Fibroblast of mammary gland (primary cell): ENCODE data around the gene KRT5.

Experiments used
- DNase-seq: peaks from one replicate; pipeline ENCODE4 v3.0.0-alpha.2; 2010; ENCODE audit warnings: low read depth
- H3K4me3 ChIP-seq: 2 replicates; pipeline ENCODE4 v1.5.1; 2011; ENCODE audit warnings: low read depth, mild to moderate bottlenecking, low read length, moderate library complexity; ENCODE audit not compliant: control insufficient read depth
- CTCF ChIP-seq: conservative IDR thresholded peaks from 2 replicates; pipeline ENCODE4 v1.5.1; 2011; ENCODE audit warnings: low read depth, low read length, inconsistent platforms; ENCODE audit not compliant: control insufficient read depth, insufficient read depth

The KRT5 gene

DNA sequence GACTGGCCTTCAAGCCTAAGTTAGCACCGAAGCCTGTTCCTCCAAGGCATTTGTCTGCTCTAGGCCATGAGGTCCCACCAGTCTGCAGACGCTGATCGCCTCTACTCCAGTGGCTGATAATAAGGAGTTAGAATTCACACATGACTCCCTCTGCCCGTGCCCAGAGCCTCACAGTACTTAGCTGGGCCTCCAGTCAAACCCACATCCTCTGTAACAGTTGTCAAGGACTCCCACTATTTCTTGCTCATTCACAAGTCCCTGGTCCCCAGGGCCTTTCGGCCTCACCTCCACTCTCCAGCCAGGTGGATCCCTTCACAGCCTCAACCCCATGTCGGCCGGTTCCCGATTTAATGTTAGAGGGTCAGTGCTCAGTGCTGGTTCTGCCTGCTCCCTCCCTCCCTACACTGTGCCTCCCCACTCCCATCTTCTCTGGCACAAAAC is 6.3 kb upstream of the KRT5 start:
- H3K4me3 ChIP-seq: no peak overlapping the region
- TF ChIP-seq CTCF: no peak
- no peak for DNase-seq

DNA sequence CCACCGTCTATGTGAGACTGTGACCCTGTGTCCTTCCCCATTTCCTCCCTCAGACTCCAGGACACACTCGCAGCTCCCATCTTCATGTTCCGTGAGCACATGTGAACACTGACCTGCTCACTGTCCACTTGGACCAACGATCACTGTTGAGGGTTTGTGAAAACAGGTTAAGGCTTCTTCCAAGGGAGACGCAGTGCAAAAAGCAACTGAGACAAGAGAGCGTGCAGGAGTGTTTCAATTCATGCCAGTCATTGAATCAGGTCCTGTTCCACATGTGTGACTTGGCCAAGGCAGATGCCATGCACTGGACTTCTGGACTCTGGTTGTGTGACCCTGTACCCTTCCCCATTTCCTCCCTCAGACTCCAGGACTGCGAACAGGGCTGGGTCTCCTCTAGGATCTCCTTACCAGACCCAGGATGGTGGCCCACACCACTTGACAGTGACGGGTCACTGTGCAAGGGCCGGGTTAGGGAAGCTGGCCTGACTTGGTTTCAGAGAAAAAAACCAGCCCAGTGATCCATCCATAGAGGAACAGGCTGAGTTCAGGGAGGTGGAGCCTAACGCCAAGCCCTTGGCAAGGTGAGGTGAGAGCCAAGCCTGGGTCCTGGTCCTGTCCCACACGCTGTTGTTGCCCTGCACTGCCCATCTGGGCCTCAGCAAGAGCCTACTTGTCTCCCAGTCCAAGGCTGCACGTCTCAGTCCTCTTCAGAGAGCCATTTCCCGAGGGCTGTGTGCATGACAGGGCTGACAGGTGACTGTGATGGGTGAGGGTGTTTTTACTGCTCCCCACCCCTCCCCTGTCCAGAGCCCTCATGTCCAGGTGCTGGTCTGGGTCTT is 5.7 kb upstream of the KRT5 start:
- H3K4me3 ChIP-seq: no peak overlapping the region
- DNase-seq: no peak
- TF ChIP-seq CTCF: no peak

DNA sequence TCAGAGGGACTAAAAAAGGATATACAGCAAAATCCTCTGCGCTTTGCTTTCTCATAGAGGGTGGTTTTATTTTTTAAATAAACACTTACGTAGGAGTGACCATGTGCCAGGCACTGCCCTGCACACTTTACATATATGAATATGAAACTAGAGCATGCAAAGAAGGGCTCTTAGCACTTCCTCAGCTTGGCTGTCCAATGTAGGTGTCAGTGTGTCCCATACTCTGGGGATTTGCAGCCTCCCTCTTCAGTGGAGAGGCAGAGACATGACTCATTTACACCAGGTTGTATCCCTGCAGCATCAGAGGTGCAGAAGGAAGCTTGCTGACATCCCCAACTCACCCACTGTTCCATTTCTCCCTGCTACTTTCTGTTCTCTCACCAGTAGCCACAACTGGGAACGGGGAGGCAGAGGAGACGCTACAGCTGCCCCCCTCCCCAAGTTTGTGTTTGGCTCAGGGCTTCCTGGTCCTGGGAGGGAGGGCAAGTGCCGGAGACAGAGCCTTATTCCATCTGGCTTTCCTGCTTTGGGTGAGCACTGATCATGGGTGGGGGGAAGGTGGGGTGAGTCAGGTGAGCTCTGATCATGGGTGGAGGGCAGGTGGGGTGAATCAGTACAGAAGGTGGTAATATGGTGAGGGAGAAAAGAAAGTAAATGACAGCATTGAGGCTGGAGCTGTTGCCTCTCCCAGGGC is 4.9 kb upstream of the KRT5 start:
- no peak overlapping the region for H3K4me3 ChIP-seq
- TF ChIP-seq CTCF: no peak
- no peak for DNase-seq

- TF ChIP-seq CTCF: no peak
- no peak overlapping the region for H3K4me3 ChIP-seq
- DNase-seq: no peak
Measured at GRCh38 chr12:52524241-52524897, 4.2 kb upstream of the KRT5 start.

DNA sequence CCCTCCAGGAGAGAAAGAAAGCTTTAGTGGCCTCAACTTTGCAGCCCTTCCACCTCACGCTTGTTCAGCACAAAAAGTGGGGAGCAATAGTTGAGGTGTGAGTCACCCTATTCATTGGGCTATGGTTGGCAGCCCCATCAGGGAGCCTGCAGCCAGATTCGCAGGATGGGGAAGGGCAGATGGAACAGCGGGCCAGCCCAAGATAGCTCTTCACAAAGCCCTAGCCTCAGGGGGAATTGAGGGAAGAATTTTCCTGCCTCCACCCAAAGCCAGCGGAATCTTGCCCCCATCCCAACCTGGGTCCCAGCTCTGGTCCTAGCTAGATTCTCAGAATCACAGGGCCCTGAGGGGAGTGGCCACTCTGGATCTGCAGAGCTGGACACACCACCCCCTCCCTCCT is 3.6 kb upstream of the KRT5 start:
- TF ChIP-seq CTCF: no peak
- no peak for DNase-seq
- no peak overlapping the region for H3K4me3 ChIP-seq

- no peak overlapping the region for H3K4me3 ChIP-seq
- no peak for DNase-seq
- no peak for TF ChIP-seq CTCF
Measured at GRCh38 chr12:52522346-52523011, 2.3 kb upstream of the KRT5 start.
